Activated naive CD4-positive, alpha-beta T cell treated with anti-CD3 and anti-CD28 coated beads, Interleukin-2, amount 10 ng/mL, durations not matched to agents 7 days and 5 days (primary cell): ENCODE data around the gene DOCK2.

Source experiments
- CTCF ChIA-PET: fragments of 350-600 bp; sonication (Branson Sonifier 250); formaldehyde crosslinking; loops from one replicate; lab custom pipeline; 2021; ENCODE audit warnings: antibody characterized with exemption; lab: Charles Lee
- DNase-seq: peaks from one replicate; pipeline ENCODE4 v3.0.0-alpha.2; 2020
- H3K27ac Mint-ChIP-seq: one replicate; pipeline ENCODE4 v1.8.0; 2021; ENCODE audit warnings: mild to moderate bottlenecking, moderate library complexity, mixed read lengths
- H3K27me3 Mint-ChIP-seq: one replicate; pipeline ENCODE4 v1.8.0; 2021; ENCODE audit warnings: mild to moderate bottlenecking, mixed read lengths
- H3K36me3 Mint-ChIP-seq: one replicate; pipeline ENCODE4 v1.8.0; 2021; ENCODE audit warnings: mixed read lengths
- H3K4me1 Mint-ChIP-seq: one replicate; pipeline ENCODE4 v1.8.0; 2021; ENCODE audit warnings: mixed read lengths
- H3K4me3 Mint-ChIP-seq: one replicate; pipeline ENCODE4 v1.8.0; 2021; ENCODE audit warnings: mild to moderate bottlenecking, moderate library complexity, mixed read lengths
- H3K9me3 Mint-ChIP-seq: one replicate; pipeline ENCODE4 v1.8.0; 2021; ENCODE audit warnings: mixed read lengths

The DOCK2 gene

DNA sequence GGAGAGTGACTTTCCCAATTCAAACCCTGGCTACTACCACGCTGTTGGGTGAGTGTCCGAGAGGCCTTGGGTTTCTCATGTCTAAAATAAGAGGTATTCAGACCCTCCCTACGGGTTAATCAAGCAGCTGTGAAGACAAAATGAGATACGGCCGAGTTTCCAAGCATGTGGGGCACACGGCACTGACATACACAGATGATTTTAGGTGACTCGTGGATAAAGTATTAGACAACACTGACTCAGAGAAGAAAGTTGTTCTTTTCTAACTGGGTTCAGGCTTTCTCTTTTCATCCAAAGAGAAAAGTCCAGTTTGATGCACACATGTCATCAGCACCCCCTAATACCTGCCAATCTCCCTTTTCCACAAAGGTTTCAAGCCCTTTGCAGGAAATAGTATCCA, 484.2 kb downstream of the DOCK2 start:
- DNase-seq: no peak
- Mint-ChIP-seq H3K9me3 (no peaks in the 10 kb centered on the region), H3K36me3 (no peaks in the 10 kb centered on the region), H3K4me1 (no peaks in the 10 kb centered on the region), H3K4me3 (no peak overlapping the region), H3K27me3 (peaks cover 31% of the 10 kb centered on the region), H3K27ac (no peak overlapping the region)
- CTCF ChIA-PET: no interaction called here

- Mint-ChIP-seq H3K4me3 (no peak overlapping the region), H3K9me3 (no peaks in the 10 kb centered on the region), H3K27me3 (peaks cover 23% of the 10 kb centered on the region), H3K27ac (no peak overlapping the region), H3K36me3 (no peaks in the 10 kb centered on the region), H3K4me1 (no peaks in the 10 kb centered on the region)
- no peak for DNase-seq
- CTCF ChIA-PET: no interaction called here
These were observed 489.0 kb downstream of the DOCK2 start for GRCh38 chr5:170126061-170126460.

DNA sequence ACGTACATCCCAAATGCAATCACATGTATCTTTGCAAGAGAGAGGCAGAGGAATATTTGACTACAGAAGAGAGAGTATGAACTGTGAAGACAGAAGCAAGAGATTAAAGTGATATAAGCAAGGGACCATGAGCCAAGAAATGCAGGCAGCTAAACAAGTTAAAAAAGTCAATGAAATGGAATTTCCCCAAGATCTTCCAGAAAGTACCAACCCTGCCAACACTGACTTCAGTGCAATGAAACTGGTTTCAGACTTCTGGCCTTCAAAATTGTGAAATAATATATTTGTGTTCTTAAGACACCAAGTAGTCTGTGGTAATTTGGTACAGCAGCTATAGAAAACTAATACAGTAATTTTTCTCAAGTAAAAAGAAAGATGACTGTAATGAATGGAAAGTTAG, 489.6 kb downstream of the DOCK2 start:
- H3K27ac Mint-ChIP-seq: no peak overlapping the region
- DNase-seq: no peak
- H3K9me3 Mint-ChIP-seq: no peaks in the 10 kb centered on the region
- CTCF ChIA-PET: no interaction called here
- H3K36me3 Mint-ChIP-seq: no peaks in the 10 kb centered on the region
- H3K4me3 Mint-ChIP-seq: no peak overlapping the region
- H3K4me1 Mint-ChIP-seq: no peaks in the 10 kb centered on the region
- H3K27me3 Mint-ChIP-seq: peaks cover 24% of the 10 kb centered on the region

DNA sequence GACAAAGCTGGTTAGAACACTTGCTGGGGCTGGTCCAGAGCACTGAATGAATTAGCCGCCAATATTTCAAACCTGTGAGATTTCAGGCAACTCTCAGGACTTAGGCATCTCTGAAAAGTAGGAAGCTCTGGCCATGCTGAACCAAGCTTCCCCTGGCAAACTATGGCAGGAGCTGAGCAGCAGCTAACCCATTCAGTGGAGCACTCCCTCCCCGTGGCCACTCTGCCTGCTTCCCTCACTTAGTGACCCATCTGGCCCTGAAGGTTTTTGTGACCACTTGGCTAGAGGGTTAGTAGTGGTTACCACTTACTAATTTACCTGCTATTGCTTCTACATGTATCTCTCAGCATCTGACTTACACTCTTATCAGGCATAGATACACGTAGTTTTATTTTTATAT, 494.2 kb downstream of the DOCK2 start:
- Mint-ChIP-seq H3K4me1 (no peaks in the 10 kb centered on the region), H3K27ac (no peak overlapping the region), H3K4me3 (no peak overlapping the region), H3K36me3 (no peaks in the 10 kb centered on the region), H3K27me3 (peaks cover 43% of the 10 kb centered on the region), H3K9me3 (no peaks in the 10 kb centered on the region)
- CTCF ChIA-PET: no interaction called here
- DNase-seq: no peak

DNA sequence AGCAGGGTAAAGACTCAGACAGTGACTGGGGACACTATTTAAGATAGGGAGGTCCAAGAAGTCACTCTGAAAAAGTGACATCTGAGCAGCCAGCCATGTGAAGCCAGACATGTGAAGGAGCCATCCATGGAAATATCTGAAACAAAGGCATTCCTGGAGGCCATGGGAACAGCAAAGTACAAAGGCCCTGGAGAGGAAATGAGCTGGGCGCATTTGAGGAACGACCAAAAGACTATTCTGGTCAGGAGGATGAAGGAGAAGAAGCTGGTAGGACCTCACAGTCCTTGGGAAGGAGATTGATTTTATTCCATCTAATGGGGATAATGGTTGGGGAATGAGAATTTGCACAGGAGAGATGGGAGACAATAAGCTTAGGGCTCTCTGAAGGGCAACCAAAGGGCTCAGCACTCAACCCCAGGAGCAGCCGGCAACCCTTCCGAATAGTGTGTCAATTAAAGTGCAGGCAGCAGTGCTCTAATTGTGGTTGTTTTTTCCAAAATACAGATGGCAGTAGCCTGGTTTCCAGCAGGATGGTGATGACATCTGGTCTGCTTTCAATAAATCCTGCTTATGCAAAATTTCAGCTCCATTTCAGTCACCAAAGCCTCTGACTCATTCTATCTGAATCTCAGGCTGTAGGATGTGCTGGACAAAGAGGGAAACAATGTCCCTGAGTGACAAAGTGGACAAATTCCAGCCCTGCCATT, 495.3 kb downstream of the DOCK2 start:
- DNase-seq: no peak
- CTCF ChIA-PET: interaction anchor here (0.8 kb wide), 1 partner anchor 10 kb away, joined by 3 read pairs; no protein-coding TSS in a partner anchor
- no peaks in the 10 kb centered on the region for H3K36me3 Mint-ChIP-seq
- H3K4me3 Mint-ChIP-seq: no peak overlapping the region
- peaks cover 41% of the 10 kb centered on the region for H3K27me3 Mint-ChIP-seq
- no peak overlapping the region for H3K27ac Mint-ChIP-seq
- H3K4me1 Mint-ChIP-seq: no peaks in the 10 kb centered on the region
- no peaks in the 10 kb centered on the region for H3K9me3 Mint-ChIP-seq
